Endothelial cell (in vitro differentiated cells): ENCODE measurements around the gene CWF19L1. TPM values are rescaled to one million over a fixed set of nuclear protein-coding genes. Genes with fewer than 3 reads are reported as not detected.

Experiments used
- DNase-seq: peaks from one replicate; pipeline ENCODE4 v3.0.0; 2021; ENCODE audit warnings: low spot score
- H3K27ac Mint-ChIP-seq: one replicate; pipeline ENCODE4 v1.8.0; 2021; ENCODE audit warnings: mixed read lengths, inconsistent platforms; ENCODE audit not compliant: unreplicated experiment
- H3K27me3 Mint-ChIP-seq: one replicate; pipeline ENCODE4 v1.8.0; 2021; ENCODE audit warnings: mild to moderate bottlenecking, moderate library complexity, mixed read lengths, inconsistent platforms; ENCODE audit not compliant: unreplicated experiment
- H3K36me3 Mint-ChIP-seq: one replicate; pipeline ENCODE4 v1.8.0; 2021; ENCODE audit warnings: mild to moderate bottlenecking, low read depth, mixed read lengths, inconsistent platforms; ENCODE audit not compliant: unreplicated experiment
- H3K4me1 Mint-ChIP-seq: one replicate; pipeline ENCODE4 v1.8.0; 2021; ENCODE audit warnings: mild to moderate bottlenecking, mixed read lengths, inconsistent platforms; ENCODE audit not compliant: unreplicated experiment
- H3K4me3 Mint-ChIP-seq: one replicate; pipeline ENCODE4 v1.8.0; 2021; ENCODE audit warnings: mild to moderate bottlenecking, mixed read lengths, inconsistent platforms; ENCODE audit not compliant: unreplicated experiment
- H3K9me3 Mint-ChIP-seq: one replicate; pipeline ENCODE4 v1.8.0; 2021; ENCODE audit warnings: mixed read lengths, inconsistent platforms; ENCODE audit not compliant: unreplicated experiment
- CTCF ChIP-seq: fragments of 200-600 bp; sonication (generic); IDR thresholded peaks from one replicate; pipeline ENCODE4 v1.5.0; 2021; ENCODE audit warnings: antibody characterized with exemption; ENCODE audit not compliant: unreplicated experiment
- long read RNA-seq: library from polyadenylated mRNA; unstranded; transcript quantifications from one replicate; pipeline ENCODE4 v2.0.0, GENCODE V29; 2020; ENCODE audit not compliant: unreplicated experiment
- total RNA-seq: library from RNA; stranded (reverse); fragmentation: NEBNext Ultra II Directional; extraction: Animal tissue kit (Norgen Biotek cat#: 25700); gene quantifications from one replicate; pipeline ENCODE4 v1.2.1, GENCODE V29; 2021; ENCODE audit not compliant: unreplicated experiment

Gene CWF19L1
- 24.7 TPM for total RNA-seq
- long read RNA-seq, transcript CWF19L1-201 (14 exons, 1,815 nt): major isoform, 5 of 12 reads
- long read RNA-seq, partial matches to known transcripts: 1 of 12 reads
- long read RNA-seq, other reads (novel, unspliced or antisense): 6 of 12 reads

- H3K4me3 Mint-ChIP-seq: peak within 1 kb of the TSS; percentile 100
- peak within 1 kb of the TSS; percentile 99 for H3K27ac Mint-ChIP-seq
- H3K36me3 Mint-ChIP-seq: peaks cover 3% of the 10 kb centered on the region
- peaks cover 10% of the 10 kb centered on the region for H3K4me1 Mint-ChIP-seq
- H3K9me3 Mint-ChIP-seq: no peaks in the 10 kb centered on the region
- TF ChIP-seq CTCF: no peak
- DNase-seq: peak; percentile 77
- H3K27me3 Mint-ChIP-seq: peaks cover 5% of the 10 kb centered on the region
Observed at GRCh38 chr10:100267239-100268104, at the start of gene CWF19L1. TSS of gene CWF19L1 (minus strand) at chr10:100267638. CDS start at chr10:100267593, 45 bp downstream.

DNA sequence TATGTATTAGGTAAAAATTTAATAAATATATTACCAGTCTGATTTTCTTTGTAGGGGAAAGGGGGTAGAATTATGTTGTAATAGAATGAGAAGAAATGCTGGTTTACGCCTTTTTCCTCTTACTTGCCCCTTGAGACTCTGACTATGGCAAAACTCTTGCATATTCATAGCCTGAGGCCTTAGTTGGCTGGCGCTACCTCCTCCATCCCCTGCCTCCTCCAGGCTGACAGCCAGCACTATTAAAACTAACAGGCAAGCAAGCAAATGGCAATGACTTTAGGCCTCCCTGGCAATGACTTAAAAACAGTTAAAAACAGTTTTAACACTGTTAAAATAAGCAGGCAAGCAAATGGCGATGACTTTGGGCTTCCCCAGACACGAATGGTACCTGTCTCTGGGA lies 48.2 kb upstream of the CWF19L1 start:
- DNase-seq: no peak
- H3K36me3 Mint-ChIP-seq: no peaks in the 10 kb centered on the region
- no peak for TF ChIP-seq CTCF
- no peak overlapping the region for H3K4me3 Mint-ChIP-seq
- no peaks in the 10 kb centered on the region for H3K9me3 Mint-ChIP-seq
- no peak overlapping the region for H3K27ac Mint-ChIP-seq
- peaks cover 6% of the 10 kb centered on the region for H3K27me3 Mint-ChIP-seq
- H3K4me1 Mint-ChIP-seq: peaks cover 22% of the 10 kb centered on the region

GRCh38 chr10:100311298-100311697 lies 43.9 kb upstream of the CWF19L1 start:
- peaks cover 3% of the 10 kb centered on the region for H3K27me3 Mint-ChIP-seq
- no peak for DNase-seq
- H3K27ac Mint-ChIP-seq: no peak overlapping the region
- no peak overlapping the region for H3K4me3 Mint-ChIP-seq
- peaks cover 5% of the 10 kb centered on the region for H3K4me1 Mint-ChIP-seq
- H3K36me3 Mint-ChIP-seq: no peaks in the 10 kb centered on the region
- no peaks in the 10 kb centered on the region for H3K9me3 Mint-ChIP-seq
- TF ChIP-seq CTCF: no peak

GRCh38 chr10:100307684-100308083 lies 40.2 kb upstream of the CWF19L1 start:
- Mint-ChIP-seq H3K27ac (no peak overlapping the region), H3K4me3 (no peak overlapping the region), H3K36me3 (no peaks in the 10 kb centered on the region), H3K9me3 (no peaks in the 10 kb centered on the region), H3K4me1 (no peaks in the 10 kb centered on the region), H3K27me3 (peaks cover 2% of the 10 kb centered on the region)
- DNase-seq: no peak
- TF ChIP-seq CTCF: no peak

DNA sequence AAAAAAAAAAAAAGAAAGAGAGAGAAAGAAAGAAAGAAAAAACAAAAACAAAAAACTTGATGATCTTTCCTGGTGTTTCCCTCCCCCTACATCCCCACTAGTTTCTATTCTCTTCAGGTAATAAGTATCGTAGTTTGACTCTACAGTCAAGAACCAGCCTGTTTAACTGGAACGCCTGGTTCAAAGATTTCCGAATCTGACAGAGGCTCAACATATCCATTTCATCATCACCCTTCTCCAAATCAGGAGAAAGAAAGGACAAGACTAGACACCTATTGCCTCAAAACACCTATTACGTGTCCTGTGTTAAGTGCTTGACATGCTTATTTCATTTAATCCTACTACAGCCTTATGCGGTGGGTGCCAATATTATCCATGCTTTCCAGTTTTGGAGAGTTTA lies 39.4 kb upstream of the CWF19L1 start:
- Mint-ChIP-seq H3K27me3 (peaks cover 2% of the 10 kb centered on the region), H3K4me3 (no peak overlapping the region), H3K9me3 (no peaks in the 10 kb centered on the region), H3K27ac (no peak overlapping the region), H3K36me3 (no peaks in the 10 kb centered on the region), H3K4me1 (no peaks in the 10 kb centered on the region)
- no peak for DNase-seq
- TF ChIP-seq CTCF: no peak
